ENCODE measurements around the gene PRKN.

PRKN gene

GRCh38 chr6:161602359-161602758 lies 1125.2 kb downstream of the PRKN start:
- POLR2A ChIA-PET, result no interaction called here
- CTCF ChIA-PET, result interaction anchor here (0.9 kb wide), 1 partner anchor 16 kb away, joined by 3 read pairs; no protein-coding TSS in a partner anchor
- no peak for TF ChIP-seq NFRKB (IDR thresholded peaks at IDR 0.05)
- no peak for TF ChIP-seq LEF1 (IDR thresholded peaks at IDR 0.05; ENCODE audit: borderline replicate concordance)
- TF ChIP-seq CTBP1 (IDR thresholded peaks at IDR 0.05; ENCODE audit: borderline replicate concordance), result no peak
- TF ChIP-seq PKNOX1 (IDR thresholded peaks at IDR 0.05), result no peak
- TF ChIP-seq ELF4 (IDR thresholded peaks at IDR 0.05), result no peak
- no peak for TF ChIP-seq ARNT (IDR thresholded peaks at IDR 0.05)
- no peak for TF ChIP-seq FOXK2 (IDR thresholded peaks at IDR 0.05)
- no peak for TF ChIP-seq FOXM1 (IDR thresholded peaks at IDR 0.05; ENCODE audit: borderline replicate concordance)
- TF ChIP-seq TARDBP (IDR thresholded peaks at IDR 0.05), result no peak
- TF ChIP-seq SP1 (IDR thresholded peaks at IDR 0.05), result no peak
- DNase-seq (ENCODE audit: extremely low spot score), result no peak

GRCh38 chr6:161598896-161599295 lies 1128.7 kb downstream of the PRKN start:
- DNase-seq (ENCODE audit: extremely low spot score), result no peak
- TF ChIP-seq ELF4 (IDR thresholded peaks at IDR 0.05) (no peak), CTBP1 (IDR thresholded peaks at IDR 0.05; ENCODE audit: borderline replicate concordance) (no peak), ARNT (IDR thresholded peaks at IDR 0.05) (no peak), FOXK2 (IDR thresholded peaks at IDR 0.05) (no peak), ZNF384 (IDR thresholded peaks at IDR 0.05) (no peak), NFRKB (IDR thresholded peaks at IDR 0.05) (no peak), PKNOX1 (IDR thresholded peaks at IDR 0.05) (no peak), HDGF (IDR thresholded peaks at IDR 0.05; ENCODE audit: borderline replicate concordance) (no peak), SP1 (IDR thresholded peaks at IDR 0.05) (no peak), LEF1 (IDR thresholded peaks at IDR 0.05; ENCODE audit: borderline replicate concordance) (no peak), TARDBP (IDR thresholded peaks at IDR 0.05) (no peak), SUZ12 (IDR thresholded peaks at IDR 0.05) (no peak), L3MBTL2 (conservative IDR thresholded peaks at IDR 0.05) (no peak)
- POLR2A ChIA-PET, result no interaction called here
- CTCF ChIA-PET, result interaction anchor here (1.1 kb wide), 1 partner anchor 15 kb away, joined by 4 read pairs; no protein-coding TSS in a partner anchor

- no peak for TF ChIP-seq HDGF (IDR thresholded peaks at IDR 0.05; ENCODE audit: borderline replicate concordance)
- no peak for TF ChIP-seq ELF4 (IDR thresholded peaks at IDR 0.05)
- no peak for TF ChIP-seq LEF1 (IDR thresholded peaks at IDR 0.05; ENCODE audit: borderline replicate concordance)
- no peak for TF ChIP-seq CTBP1 (IDR thresholded peaks at IDR 0.05; ENCODE audit: borderline replicate concordance)
- TF ChIP-seq ZNF384 (IDR thresholded peaks at IDR 0.05), result no peak
- TF ChIP-seq FOXM1 (IDR thresholded peaks at IDR 0.05; ENCODE audit: borderline replicate concordance), result no peak
- no peak for TF ChIP-seq L3MBTL2 (conservative IDR thresholded peaks at IDR 0.05)
- TF ChIP-seq SP1 (IDR thresholded peaks at IDR 0.05), result no peak
- TF ChIP-seq FOXA1 (IDR thresholded peaks at IDR 0.05), result no peak
- no peak for TF ChIP-seq BHLHE40 (IDR thresholded peaks at IDR 0.05; ENCODE audit: borderline replicate concordance)
- no peak for TF ChIP-seq NFRKB (IDR thresholded peaks at IDR 0.05)
- TF ChIP-seq ARNT (IDR thresholded peaks at IDR 0.05), result no peak
- no peak for TF ChIP-seq TARDBP (IDR thresholded peaks at IDR 0.05)
- no peak for TF ChIP-seq PKNOX1 (IDR thresholded peaks at IDR 0.05)
- no peak for TF ChIP-seq FOXK2 (IDR thresholded peaks at IDR 0.05)
- TF ChIP-seq SUZ12 (IDR thresholded peaks at IDR 0.05), result no peak
- ChIA-PET POLR2A (no interaction called here), CTCF (no interaction called here)
- DNase-seq (ENCODE audit: extremely low spot score), result no peak
Observed at GRCh38 chr6:161596807-161597520, 1130.6 kb downstream of the PRKN start.

GRCh38 chr6:161594412-161594811 lies 1133.2 kb downstream of the PRKN start:
- POLR2A ChIA-PET, result no interaction called here
- DNase-seq (ENCODE audit: extremely low spot score), result no peak
- TF ChIP-seq CTBP1 (IDR thresholded peaks at IDR 0.05; ENCODE audit: borderline replicate concordance) (no peak), BHLHE40 (IDR thresholded peaks at IDR 0.05; ENCODE audit: borderline replicate concordance) (no peak), PKNOX1 (IDR thresholded peaks at IDR 0.05) (peak; percentile 59), FOXM1 (IDR thresholded peaks at IDR 0.05; ENCODE audit: borderline replicate concordance) (no peak)
- CTCF ChIA-PET, result no interaction called here

- DNase-seq (ENCODE audit: extremely low spot score), result no peak
- TF ChIP-seq ARNT (IDR thresholded peaks at IDR 0.05) (no peak), ZNF384 (IDR thresholded peaks at IDR 0.05) (no peak), LEF1 (IDR thresholded peaks at IDR 0.05; ENCODE audit: borderline replicate concordance) (no peak), CTBP1 (IDR thresholded peaks at IDR 0.05; ENCODE audit: borderline replicate concordance) (no peak), FOXK2 (IDR thresholded peaks at IDR 0.05) (no peak), TARDBP (IDR thresholded peaks at IDR 0.05) (no peak), BHLHE40 (IDR thresholded peaks at IDR 0.05; ENCODE audit: borderline replicate concordance) (no peak), SP1 (IDR thresholded peaks at IDR 0.05) (no peak)
- POLR2A ChIA-PET, result no interaction called here
- CTCF ChIA-PET, result interaction anchor here (0.7 to 1.6 kb wide), 2 partner anchors 19 to 553 kb away, joined by 3 to 6 read pairs; no protein-coding TSS in a partner anchor
Observed at GRCh38 chr6:161590961-161591627, 1136.5 kb downstream of the PRKN start.

Measured in HEK293T (cell line).